HG03060 (cell line): ENCODE data around the gene FBXO31.
A peak's percentile ranks its signal among the peaks of the same experiment; 100 is the strongest.

Experiments used
- ATAC-seq: cut with Tn5 transposase; IDR thresholded peaks from one replicate; pipeline ENCODE4 v1.9.1; 2021; ENCODE audit warnings: low read depth, moderate number of reproducible peaks; ENCODE audit not compliant: unreplicated experiment

FBXO31 gene

DNA sequence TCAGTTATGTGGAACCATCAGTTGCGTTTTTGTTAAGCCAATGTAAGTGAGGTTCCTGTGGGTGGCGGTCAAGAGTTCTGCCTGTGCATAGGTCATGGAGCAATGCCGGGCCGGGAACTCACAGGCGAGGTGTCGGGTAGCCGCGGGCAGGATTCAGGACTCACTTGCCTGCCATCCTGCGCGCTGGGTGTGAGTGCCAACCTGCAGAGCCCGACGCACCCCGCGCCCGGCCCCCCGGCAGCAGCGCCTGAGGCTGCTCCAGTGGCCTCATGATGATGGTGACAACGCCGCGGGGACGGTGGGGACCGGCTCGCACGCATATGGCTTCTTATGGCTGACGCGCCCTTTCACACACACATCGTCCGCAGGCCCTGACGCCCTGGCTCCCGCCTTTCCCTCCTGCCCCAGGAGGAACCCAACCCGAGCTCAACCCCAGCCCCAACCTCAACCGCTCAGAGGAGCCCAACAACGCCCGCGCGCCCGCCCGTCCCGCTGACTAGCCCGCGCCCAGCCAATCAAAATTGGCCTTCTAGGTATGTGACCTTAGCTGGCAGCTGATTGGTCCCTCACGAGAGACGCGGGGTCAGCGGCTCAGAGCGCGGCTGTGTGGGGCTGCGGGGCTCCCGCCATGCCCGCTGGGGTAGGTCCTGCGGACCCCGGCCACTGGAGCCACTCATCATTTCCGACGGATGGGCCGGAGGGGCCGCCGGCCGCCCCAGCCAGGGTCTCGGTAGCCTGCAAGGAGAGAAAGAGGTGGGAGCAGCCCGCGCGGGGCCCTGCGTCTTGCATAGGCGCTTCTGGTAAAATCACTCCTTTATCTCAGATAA lies 66.4 kb downstream of the FBXO31 start, which contains the start of gene C16orf95:
TSS of gene C16orf95 (minus strand) at position 470 of the 827 bp plus-strand sequence. CDS start at position 320, 150 bp downstream.
- peak; percentile 82 for ATAC-seq

DNA sequence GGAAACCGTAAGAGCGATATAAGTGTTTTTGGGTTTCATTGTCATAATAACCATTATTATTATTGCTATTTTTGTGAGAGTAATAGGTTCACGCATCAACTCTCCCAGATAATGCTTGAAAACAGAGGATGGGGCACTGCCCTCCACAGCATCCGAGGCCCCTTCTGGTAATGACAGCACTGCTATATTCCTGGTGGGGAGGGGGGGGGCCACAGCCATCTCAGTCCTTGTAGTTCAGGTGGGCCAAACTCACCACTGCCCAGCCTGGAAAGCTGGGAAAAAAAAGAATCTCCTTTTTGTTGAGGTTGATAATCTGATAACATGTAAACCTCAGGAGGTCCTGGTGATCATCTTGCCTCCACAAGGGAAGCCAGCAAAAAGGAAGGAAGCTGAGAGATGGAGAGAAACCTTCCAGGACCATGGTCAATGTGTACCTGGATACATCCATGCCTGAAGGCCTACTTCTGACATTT lies 67.1 kb downstream of the FBXO31 start:
- no peak for ATAC-seq

DNA sequence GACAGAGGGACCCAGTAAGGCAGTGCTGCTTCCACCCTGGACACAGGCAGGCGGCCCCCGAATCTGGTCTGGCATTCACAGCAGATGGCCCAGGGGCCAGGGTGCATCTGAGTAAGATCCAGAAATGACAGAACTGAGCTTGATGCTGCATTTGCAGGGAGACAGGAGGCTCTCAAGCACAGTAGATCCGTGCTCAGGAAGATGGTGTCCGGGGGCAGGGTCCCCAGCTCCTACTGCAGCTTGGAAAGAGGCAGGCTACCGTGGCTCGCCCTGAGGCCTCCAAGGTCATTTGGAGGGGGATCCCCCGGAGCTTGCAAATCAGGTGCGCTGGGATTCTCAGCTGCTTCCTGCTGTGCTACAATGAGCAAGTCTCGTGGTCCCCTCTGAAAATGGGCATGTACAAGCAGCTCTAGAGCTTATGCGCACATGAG lies 68.6 kb downstream of the FBXO31 start:
- ATAC-seq = no peak

DNA sequence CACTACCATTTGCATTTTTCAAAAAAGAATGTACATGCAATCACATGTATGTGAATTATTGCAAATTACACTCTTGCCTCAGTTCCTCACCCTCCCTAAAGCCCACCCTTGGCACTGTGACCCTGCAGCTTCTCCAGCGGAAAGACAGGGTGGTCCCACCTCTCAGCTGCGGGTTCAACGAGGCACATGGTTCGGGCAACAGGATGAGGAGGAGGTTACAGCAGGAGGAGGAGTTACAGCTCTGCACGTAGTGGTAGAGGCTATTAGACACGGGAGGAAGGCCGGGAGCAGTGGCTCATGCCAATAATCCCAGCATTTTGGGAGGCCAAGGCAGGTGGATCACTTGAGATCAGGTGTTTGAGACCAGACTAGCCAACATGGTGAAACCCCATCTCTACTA lies 71.6 kb downstream of the FBXO31 start:
- ATAC-seq = no peak

DNA sequence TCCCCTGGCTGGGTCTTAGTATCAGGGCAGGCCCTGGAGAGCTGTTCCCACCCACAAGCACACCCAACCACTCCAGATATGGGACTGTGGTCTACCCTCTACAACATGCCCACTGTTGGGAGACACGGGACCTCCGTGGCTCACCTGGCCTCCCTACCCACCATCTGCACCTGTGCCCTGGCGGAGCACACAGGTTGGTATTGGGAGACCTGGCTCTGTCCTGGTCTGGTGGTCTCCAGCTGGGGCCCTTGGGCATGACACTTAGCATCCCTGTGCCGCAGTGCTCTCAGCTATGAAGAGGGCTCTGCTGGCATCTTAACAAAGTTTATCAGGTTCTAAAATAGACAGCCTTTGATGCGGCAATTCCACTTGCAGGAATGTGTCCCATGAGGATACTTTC lies 72.2 kb downstream of the FBXO31 start:
- no peak for ATAC-seq

DNA sequence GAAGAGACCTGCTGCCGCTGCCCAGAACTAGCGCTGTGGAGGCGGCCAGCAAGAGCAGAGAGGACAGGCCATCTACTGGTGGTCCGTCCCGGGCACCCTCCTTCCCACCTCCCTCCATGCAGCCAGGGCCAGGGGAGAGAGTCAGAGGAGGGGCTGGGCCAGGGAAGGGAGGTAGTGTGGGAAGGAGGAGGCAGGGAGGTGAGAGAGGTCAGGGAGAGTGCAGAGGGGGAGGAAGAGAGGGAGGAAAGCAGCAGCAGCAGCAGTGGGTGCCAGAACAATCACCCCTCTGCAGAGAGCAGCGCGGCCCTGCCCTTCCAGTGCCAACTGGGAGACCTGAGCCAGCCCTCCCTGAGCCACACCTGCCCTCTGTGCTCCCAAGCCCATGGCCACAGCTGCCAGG lies 73.0 kb downstream of the FBXO31 start:
- no peak for ATAC-seq

DNA sequence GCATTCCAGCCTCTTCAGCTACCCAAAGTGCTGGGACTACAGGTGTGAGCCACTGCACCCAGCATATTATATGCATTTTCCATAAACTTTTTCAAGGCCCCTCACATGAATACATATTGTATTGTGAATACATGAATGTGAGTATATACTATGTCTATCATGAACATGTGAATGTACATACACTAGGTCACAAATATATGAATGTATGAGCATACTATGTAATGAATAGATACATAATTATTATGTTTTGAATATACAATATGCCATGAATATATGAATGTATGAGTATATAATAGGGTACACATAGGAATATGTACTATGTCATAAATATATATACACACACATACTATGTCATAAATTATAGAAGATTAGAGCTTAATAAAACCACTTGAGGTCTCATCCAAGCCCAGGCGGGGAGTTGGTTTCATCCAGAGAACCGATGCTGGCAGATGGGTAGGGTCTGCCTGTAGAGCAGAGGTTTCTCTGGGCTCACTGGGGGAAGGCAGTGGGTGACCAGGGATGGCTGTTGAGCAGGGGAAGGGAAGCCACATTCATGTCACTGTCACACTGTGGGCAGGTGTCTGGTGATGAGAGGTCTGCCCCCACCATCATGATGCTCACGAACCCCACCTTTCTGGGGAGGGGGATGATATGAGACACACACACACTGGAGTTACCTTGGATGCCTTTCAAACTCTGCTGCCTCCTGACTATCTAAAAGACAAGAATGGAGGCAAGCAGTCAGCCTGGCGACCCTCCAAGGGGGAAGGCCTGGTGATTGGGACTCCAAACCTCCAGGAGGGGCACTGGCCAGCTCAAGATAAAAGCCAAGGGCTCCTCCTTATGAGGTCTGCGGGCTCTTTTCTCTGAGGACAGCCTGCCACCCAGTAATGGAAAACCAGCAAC lies 73.7 kb downstream of the FBXO31 start:
- no peak for ATAC-seq

DNA sequence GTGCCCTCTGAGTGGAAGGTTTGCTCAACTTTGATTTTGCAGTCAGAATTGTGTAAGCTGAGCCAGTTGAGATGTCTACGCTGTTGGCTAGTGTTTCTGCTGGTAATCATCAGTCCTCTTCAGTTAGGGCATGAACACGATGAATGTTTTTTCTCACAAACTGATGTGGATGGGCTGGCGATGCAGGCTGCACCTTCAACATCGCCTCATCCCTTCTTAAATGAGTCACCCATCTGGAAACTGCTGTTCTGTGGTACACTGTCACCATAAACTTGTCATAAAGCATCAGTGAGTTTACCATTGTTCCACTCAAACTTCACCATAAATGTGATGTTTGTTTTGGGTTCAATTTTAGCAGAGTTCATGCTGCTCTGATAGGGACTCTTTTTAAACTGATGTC lies 74.8 kb downstream of the FBXO31 start:
- no peak for ATAC-seq

DNA sequence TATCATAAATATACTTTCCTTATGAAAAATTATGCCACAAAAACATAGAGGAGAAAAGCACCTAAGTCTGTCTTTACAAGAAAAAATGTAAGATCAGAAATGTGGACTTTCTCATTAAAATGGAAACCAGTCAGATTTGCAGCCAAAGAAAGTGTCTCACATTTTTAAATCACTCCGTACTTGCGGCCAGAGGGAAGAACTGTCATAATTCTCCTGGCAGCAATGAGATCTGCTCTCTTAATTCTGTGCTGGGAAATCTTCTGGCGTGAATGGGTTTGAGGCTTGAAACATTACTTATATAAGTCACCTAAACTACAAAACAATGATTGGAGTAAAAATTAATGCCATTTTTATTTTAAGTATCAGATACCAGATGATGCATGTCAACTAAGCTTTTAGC lies 77.1 kb downstream of the FBXO31 start:
- ATAC-seq = no peak

DNA sequence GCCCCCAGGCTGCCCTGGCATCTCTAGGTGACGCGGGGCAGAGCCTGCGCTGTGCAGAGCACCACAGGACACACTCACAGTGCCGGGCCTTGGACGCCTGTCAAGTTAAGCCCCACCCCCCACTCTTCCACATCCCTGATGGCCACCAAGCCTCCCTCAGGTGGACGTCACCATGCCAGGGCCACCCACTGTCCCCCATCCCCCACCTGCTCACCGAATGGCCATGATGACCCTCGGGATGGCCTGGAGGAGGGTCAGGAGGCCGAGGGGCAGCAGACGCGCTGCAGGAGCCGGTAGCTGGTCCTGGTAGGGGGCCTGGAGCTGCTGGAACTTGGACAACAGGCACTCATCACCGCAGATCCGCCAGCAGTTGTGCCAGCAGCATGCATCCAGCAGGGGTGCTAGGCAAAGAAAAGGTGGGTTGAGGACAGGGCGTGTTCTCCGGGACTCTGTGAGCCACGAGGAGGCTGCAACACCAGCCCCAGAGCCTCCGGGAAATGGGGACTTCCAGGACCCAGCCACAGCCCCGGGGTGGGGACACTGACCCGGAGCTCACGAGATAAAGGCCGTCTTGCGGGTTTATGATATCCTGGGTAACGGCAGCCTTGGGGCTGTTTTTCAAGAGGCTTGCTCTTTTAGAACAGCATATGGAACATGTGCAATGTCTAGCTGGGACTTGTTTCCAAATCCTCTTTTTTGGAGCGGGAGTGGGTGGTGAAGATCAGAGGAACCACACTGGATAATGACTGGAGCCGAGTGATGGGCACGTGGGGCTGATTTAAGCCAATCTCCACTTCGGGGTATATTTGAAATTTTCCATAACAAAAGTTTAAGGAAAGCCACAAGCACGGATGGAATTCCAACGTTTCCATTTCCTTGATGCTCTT lies 77.8 kb downstream of the FBXO31 start:
- ATAC-seq = no peak

DNA sequence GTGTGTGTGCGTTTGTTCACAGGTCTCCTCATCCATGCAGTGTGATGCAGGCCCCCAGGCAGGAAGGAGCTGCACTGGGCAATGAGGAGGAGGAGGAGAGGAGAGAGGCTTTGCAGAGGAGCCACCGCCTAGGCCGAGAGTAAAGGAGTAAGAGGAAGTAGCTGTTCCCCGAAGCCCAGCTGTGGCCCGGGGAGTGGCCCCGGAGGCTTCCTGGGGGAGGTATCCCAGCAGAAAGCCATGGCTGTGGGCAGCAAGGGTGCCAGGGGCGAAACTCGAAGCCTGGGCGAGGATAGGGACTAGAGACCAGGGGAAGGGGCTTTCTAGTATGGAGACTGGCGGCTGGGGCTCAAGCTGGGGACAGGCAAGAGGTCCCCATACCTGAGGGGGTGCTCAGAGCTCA lies 78.6 kb downstream of the FBXO31 start:
- ATAC-seq = no peak

DNA sequence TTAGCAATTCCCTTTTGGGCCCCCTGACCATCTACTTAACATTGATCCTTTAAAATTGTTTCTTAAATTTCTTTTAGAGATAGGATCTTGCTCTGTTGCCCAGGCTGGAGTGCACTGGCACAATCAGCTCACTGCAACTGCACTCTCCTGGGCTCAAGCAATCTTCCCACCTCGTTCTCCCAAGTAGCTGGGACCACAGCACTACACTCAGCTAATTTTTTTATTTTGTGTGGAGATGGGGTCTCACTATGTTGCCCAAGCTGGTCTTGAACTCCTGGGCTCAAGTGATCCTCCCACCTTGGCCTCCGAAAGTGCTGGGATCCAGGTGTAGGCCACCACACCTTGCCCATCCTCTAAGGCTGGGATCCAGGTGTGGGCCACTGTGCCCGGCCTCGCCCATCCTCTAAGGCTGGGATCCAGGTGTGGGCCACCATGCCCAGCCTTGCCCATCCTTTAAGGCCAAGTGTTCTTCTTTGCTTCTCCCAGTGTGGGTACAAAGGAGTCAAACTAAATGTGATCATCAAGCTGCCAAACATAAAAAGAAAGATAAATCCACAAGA lies 79.5 kb downstream of the FBXO31 start:
- no peak for ATAC-seq

DNA sequence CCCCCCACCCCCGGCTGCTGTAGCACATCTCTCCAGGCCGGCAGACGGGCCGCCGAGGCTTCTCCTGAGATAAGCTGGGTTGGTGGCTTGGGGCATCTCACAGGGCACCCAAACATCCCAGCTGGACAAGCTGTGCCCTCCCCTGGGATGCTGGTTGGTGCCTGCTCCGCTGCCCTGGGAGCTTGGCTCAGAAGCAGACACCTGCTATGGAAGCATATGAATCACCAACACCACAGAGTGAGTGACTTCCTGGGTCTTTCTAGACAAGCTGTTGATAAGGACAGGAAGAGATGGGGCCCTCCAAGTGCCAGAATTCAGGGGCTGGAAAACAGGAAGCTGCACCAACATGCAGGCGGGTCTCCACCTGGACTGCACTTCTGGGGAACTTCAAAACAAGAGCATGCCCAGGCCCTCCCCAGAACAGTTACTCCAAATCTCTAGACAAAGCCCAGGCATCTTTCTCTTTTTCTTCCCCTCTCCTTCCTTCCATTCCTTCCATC lies 80.1 kb downstream of the FBXO31 start:
- no peak for ATAC-seq

DNA sequence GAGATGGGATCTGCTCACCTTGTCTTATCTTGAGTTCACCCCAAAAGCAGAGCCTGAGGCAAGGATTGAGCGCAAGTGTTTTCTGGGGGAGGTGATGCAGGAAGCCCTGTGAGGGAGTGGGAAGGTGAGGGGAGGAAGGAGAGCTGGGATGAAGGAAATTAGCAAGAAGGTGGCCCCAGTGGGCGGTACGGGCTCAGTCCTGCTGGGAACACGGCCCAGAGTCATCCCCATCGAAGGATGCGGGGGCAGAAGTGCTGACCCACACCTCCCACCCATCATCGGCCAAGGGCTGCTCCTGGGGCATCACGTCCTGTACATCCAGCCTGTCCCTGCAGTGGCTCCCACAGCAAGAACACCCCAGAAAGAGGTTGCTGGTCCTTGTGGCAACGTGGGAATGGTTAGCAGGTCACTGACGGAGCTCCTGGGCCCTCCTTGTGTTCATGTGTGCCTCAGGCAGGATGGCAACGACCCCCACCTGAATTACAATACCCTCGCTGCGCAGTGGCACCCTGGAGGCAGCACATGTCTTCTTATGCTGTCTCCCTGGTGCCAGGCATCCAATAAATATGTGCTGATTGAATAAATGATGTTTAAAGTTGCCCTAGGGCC lies 84.6 kb downstream of the FBXO31 start:
- no peak for ATAC-seq

DNA sequence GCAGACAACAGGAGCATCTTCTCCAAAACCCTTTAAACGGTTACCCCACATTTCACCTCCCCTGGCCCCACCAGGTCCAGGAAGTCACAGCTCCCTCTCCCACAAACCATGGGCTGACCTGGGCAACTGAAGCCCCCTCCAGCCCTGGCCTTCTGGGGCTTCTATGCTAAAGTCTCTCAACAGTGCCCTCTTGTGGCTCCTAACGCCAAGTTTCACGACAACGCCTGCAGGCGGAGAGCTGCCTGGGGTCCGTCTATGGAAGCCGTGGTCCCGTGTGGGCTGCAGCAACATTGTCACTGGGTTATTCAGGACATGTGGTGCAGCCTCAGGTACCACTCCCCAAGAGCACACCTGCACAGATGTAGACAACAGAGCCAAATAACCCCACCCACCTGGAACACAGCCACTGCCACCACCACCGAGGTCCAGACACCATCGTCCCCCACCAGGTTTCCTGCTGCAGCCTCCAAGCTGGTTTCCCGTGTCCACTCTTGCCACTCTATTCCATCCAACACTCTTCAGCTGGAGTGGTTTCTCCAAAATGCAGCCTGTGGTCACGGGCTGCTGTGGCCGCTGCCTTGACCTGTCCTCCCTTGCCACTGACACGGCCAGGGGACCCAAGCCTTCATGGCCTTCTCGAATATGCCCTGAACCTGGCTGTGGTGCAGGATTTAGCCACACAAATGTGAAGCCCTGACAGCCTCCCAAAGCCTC lies 85.5 kb downstream of the FBXO31 start:
- no peak for ATAC-seq

DNA sequence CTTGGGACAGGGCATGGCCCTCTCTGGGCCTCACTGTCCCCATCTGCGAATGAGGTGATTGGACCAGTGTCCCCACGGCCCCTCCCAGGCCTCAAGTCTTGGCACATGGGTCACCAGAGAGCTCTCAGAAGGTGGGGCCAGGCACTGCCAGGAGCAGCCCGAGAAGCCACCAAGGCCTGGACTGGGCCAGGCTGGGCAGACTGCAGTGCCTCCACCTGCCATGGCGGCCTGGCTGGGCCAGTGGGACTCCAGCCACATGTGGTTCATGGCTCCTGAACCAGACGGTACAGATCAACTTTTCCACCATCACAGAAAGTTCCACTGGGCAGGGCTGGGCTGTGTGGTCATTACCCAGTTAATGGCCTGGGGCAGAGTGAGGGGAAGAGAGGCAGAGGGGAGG lies 86.2 kb downstream of the FBXO31 start:
- ATAC-seq = no peak

DNA sequence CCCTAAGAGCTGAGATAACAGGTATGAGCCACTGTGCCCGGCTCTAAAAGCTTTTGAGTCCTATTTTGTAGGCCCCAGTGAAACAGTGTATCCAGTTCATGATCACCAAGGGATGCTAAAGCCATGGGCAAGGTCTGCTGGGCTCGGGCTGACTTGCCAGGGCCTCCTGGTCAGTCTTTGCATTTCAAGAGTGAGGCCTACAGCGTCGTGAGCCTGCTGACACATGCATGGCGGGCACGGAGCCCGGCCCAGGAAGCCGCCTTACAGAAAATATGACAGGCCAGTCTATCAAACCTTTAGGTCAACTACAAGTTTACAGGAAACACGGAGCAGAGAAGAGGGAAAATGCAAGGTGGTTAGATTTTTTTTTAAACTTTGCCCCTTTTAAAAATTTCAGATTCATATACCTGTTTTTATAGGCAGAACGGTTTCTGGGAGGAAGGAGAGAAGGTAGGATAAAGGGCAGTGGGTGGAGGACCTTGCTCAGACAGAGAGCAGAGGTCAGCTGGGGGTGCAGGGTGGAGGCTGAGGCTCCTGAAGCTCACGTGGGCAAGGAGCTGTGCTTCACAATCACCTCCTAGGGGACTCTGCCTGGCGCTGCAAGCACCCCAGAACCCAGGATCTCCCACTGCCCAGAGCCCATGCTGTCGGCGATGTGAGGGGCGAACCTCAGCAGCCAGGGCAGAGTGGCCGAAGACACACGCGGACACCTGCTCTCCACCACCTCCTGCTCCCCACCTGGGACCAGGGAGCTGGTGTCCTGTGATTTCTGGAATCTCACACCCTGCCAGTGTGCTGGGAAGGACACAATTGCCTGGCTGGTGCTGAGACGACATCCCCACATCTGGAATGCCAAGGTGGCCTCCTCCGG lies 87.7 kb downstream of the FBXO31 start:
- no peak for ATAC-seq

DNA sequence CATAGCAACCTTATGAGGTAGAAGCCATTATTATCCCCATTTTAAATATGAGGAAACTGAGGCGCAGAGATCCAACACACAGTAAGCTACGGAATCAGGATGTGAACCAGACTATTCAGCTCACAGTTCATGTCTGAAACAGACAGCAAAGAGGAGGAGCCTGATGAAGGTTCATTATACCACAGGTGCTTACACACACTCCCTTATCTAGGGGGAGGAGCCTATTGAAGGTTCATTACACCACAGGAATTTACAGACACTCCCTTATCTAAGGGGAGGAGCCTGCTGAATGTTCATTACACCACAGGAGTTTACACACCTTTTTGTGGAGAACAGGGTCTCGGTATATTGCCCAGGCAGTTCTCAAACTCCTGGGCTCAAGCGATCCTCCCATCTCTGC lies 88.3 kb downstream of the FBXO31 start:
- no peak for ATAC-seq
